ENCODE results near the gene MTPN.

DNA sequence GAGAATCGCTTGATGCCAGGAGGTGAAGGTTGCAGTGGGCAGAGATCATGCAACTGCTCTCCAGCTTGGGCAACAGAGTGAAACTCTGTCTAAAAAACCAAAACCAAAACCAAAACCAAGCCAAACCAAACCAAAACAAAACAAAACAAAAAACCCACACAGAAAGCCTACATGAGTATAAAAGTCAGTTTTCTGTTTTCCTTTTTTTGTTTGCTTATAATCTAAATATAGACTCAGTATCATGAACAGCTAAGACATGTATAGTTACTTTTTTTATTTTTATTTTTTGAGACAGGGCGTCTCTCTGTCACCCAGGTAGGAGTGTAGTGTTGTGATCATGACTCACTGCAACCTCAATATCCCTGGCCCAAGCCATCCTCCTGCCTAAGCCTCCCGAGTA lies 16.8 kb upstream of the MTPN start:
- TF ChIP-seq, protein P1, sequence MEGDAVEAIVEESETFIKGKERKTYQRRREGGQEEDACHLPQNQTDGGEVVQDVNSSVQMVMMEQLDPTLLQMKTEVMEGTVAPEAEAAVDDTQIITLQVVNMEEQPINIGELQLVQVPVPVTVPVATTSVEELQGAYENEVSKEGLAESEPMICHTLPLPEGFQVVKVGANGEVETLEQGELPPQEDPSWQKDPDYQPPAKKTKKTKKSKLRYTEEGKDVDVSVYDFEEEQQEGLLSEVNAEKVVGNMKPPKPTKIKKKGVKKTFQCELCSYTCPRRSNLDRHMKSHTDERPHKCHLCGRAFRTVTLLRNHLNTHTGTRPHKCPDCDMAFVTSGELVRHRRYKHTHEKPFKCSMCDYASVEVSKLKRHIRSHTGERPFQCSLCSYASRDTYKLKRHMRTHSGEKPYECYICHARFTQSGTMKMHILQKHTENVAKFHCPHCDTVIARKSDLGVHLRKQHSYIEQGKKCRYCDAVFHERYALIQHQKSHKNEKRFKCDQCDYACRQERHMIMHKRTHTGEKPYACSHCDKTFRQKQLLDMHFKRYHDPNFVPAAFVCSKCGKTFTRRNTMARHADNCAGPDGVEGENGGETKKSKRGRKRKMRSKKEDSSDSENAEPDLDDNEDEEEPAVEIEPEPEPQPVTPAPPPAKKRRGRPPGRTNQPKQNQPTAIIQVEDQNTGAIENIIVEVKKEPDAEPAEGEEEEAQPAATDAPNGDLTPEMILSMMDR (IDR thresholded peaks at IDR 0.05): no peak
- TF ChIP-seq EP300 (IDR thresholded peaks at IDR 0.05): no peak

All from ovary (tissue), 3 donors.